SK-MEL-5 (cell line): Measurements from ENCODE around the gene PAFAH1B2. TPM values are rescaled to one million over a fixed set of nuclear protein-coding genes. Genes with fewer than 3 reads are reported as not detected.
"Not testable (repeated sequence)": the region's sequence is repeated elsewhere in the genome, so short reads cannot be mapped to it uniquely, and the experiment has no call there.

ENCODE experiments used
- DNase-seq: peaks from one replicate; pipeline ENCODE4 v3.0.0-alpha.2; 2016; ENCODE audit warnings: low read depth, low spot score
- in situ Hi-C: cut with HindIII; loops from 2 replicates; pipeline ENCODE4 v1.10.0; 2016; ENCODE audit warnings: low sequenced_read_pairs, high pct_unique_total_duplicates, low pct_unique_long_range_greater_than_20kb
- total RNA-seq: library from RNA; depleted of rRNA; stranded (reverse); fragments of >200 nt; shearing (Covaris generic); gene quantifications from 2 replicates; pipeline ENCODE4 v1.2.3, GENCODE V29; 2014

Gene PAFAH1B2
- total RNA-seq, 1 experiment from 2014 or later = 108 TPM

DNA sequence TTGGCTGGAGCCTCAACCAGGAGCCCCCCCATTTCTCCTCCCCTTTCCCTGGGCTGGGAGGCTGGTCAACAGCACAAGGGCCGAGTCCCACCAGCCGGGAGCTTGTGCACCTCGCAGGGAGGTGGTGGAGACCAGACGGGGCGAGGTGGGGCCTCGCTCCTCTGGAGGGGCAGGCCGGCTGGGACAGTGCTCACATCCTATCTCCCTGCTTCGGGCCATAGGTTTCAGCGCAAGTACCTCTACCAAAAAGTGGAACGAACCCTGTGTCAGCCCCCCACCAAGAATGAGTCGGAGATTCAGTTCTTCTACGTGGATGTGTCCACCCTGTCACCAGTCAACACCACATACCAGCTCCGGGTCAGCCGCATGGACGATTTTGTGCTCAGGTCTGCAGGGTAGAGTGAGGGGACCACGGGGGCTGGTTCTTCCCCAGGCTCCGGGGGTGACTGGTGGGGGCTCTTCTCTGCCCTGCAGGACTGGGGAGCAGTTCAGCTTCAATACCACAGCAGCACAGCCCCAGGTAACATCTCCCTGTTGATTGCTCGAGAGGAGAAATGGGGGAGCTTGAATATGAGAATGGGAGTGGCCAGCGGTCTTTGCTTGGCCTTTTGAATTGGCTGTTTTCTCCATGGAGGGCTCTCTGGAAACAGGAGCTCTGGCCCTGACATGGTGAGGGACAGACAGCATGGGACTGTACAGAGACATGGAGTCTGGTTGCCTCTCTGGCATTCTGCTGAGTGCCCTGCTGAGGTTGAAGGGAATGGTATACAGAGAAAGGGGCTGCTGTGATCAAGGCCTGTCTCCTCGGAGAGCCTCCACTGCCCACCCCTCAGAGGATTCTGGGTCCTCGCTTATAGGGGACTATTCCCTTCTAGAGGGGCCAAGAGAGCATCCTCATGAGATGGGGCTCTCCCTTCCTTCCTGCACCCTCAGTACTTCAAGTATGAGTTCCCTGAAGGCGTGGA is 37.8 kb downstream of the PAFAH1B2 start:
- no peak for DNase-seq

DNA sequence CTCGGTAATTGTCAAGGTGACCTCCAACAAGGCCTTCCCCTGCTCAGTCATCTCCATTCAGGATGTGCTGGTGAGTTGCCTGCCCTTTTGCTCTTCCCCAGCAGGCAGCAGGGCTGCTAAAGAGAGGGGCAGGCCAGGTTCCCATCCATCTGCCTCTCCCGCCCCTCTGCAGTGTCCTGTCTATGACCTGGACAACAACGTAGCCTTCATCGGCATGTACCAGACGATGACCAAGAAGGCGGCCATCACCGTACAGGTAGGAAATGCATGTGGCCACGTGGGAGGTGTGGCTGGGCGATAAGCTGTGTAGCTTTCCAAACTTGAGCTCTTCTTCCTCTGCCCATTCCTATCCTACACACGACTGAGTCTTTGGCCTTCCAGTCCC is 38.5 kb downstream of the PAFAH1B2 start:
- no peak for DNase-seq

More for the DNA sequence above, 37.8 kb downstream of the PAFAH1B2 start:
- in situ Hi-C loops = no loop called here

DNA sequence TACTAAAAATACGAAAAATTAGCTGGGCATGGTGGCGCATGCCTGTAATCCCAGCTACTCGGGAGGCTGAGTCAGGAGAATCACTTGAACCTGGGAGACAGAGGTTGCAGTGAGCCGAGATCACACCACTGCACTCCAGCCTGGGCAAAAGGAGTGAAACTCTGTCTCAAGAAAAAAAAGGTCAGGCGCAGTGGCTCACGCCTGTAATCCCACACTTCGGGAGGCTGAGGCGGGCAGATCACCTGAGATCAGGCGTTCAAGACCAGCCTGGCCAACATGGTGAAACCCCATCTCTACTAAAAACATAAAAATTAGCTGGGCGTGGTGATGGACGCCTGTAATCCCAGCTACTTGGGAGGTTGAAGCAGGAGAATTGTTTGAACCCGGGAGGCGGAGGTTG is 39.1 kb downstream of the PAFAH1B2 start:
- DNase-seq, in situ Hi-C loops: not testable (repeated sequence)

More for the DNA sequence above, 38.5 kb downstream of the PAFAH1B2 start:
- in situ Hi-C loops = no loop called here

- no peak for DNase-seq
- in situ Hi-C loops = no loop called here
Observed at GRCh38 chr11:117183724-117184349, 39.8 kb downstream of the PAFAH1B2 start.

- no peak for DNase-seq
- in situ Hi-C loops = no loop called here
Observed at GRCh38 chr11:117185736-117186430, 41.8 kb downstream of the PAFAH1B2 start.

DNA sequence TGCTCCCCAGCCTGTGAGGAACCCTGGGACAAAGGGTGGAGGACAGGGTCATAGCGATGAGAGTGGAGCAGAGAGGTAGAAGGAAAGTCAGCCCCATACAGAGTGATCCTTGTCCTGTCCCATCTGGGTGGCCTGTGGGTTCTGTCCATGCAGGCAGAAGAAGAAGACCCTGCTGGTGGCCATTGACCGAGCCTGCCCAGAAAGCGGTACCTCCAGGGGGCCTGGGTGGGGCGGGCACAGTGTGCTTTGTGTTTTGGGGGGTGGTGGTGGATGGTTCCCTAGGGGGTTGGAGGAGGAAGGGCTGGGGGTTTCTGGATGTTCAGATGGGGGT is 42.3 kb downstream of the PAFAH1B2 start:
- DNase-seq = no peak
- in situ Hi-C loops = no loop called here

DNA sequence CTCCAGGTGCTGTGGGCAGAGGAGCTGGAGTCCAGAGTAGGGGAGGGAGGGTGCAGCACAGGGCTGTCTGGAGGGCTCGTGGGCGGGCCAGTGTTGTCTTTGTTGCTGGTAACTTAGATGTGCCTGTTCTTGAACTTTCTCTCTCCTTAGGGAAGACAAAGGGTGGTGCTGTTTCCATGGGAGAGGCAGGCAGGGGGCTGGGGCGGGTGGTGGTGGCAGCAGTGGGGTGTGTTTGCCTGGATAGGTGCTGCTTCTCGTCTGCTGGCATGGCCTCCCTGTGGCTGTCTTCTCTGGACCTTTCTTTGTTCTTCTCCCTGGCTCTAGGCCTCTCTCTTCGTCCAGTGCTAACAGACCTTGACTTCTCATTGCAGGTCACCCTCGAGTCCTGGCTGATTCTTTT is 42.9 kb downstream of the PAFAH1B2 start:
- DNase-seq = no peak
- in situ Hi-C loops = no loop called here

DNA sequence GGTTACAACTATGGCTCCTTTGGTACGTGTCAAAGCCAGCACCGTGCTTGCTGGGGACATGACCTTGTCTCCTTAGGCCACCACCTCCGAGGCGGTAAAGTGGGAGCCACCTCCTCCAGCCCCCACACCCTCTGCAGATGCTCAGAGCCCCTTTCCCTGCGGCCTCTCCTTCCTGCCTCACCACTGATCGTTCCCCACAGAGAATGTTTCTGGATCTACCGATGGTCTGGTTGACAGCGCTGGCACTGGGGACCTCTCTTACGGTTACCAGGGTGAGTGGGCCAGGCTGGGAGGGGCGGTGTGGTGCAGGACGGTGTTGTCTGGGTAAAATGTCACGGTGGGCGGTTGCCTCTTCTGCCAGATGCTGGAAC is 43.3 kb downstream of the PAFAH1B2 start:
- in situ Hi-C loops = no loop called here
- DNase-seq = no peak

DNA sequence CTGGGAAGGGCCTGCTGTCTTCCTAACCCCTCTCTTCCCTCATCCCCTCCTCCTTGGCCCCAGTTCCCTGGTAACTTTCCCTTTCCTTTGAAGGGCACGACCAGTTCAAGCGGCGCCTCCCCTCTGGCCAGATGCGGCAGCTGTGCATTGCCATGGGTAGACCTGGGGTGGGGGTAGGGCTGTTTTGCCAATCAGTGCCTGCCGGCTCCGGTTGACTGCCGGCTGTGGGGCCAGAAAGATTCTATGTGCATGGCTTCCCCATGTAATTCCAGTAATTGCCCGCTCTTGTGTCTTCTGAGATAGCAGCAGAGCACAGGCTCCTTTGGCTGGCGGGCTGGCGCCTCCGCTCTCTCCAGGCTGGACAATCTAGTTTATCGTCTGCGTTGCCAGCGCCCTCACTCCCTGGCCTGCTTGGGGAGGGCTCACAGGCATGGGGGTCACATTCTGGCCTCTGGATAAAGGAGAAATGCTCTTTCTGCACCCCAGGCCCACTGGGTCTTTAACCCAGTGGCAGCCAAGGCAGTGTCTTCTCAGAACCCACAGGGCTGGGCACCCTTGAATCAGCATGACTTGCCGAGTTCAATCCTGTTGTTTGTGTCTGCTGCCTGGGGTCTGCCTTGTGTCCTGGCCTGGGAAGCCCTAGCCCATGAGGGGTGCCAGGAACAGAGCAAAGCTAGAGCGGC is 43.9 kb downstream of the PAFAH1B2 start:
- DNase-seq = no peak
- in situ Hi-C loops = no loop called here

DNA sequence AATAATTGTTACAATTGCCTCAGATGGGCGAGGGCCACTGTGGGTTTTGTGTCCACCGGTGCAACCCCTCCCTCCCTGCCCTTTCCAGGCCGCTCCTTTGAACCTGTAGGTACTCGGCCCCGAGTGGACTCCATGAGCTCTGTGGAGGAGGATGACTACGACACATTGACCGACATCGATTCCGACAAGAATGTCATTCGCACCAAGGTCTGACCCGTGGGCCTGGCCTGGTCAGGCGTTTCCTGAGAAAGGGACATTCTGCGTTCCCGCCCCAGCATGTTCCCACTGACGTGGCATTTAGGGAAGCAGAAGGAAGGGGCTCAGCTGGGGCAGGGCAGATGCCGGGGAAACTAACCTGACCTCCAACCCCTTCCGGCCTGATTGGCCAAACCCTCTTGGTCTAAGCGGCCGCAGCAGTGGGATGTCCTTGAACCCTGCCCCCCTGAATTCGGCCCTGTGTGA is 44.6 kb downstream of the PAFAH1B2 start:
- DNase-seq = no peak
- in situ Hi-C loops = no loop called here

GRCh38 chr11:117189191-117189940 is 45.3 kb downstream of the PAFAH1B2 start:
- in situ Hi-C loops = no loop called here
- DNase-seq = no peak

DNA sequence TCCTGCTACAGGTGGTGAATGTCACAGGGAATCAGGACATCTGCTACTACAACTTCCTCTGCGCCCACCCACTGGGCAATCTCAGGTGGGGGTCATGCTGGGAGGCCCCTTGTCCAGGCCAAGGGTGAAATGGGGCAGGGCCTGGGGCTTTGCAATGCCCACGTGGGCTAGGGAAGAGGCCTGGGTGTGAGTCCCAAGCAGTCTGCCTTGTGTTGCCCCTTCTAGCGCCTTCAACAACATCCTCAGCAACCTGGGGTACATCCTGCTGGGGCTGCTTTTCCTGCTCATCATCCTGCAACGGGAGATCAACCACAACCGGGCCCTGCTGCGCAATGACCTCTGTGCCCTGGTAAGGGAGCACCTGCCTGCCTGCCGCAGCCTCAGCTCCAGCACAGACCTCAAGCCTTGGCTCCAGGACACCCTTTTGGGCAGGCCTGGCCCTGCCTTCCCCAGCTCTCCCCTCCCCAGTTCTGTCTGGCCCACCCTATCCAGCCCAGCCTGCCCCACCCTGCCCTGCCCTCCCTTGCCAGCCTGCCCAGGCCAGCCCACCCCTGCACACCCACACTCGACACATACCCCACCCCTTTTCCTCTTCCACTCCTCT is 46.0 kb downstream of the PAFAH1B2 start:
- in situ Hi-C loops = no loop called here
- DNase-seq = no peak

DNA sequence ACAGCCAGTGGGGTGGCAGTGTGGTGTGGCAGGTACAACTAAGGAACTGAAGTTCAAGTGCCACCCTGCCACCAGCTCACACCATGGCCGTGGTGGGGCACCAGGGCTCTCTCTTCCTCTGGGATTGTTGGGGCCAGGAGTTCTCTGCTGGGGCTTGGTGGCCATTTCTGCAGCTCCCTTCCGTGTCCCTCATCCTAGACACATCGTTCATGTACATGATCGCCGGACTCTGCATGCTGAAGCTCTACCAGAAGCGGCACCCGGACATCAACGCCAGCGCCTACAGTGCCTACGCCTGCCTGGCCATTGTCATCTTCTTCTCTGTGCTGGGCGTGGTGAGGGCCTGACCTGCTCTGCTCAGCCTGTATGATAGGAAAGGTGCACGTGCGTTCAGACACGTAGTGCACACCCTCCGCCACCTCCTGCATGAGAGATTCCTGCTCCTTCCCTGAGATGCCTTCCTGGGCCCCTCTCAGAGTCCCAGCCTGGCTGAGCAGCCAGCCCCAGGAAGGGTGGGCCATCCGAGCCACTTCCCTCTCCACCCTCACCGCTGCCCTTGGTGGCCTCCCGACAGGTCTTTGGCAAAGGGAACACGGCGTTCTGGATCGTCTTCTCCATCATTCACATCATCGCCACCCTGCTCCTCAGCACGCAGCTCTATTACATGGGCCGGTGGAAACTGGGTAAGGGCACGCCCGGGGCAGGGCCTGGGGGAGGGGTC is 47.8 kb downstream of the PAFAH1B2 start:
- in situ Hi-C loops = no loop called here
- DNase-seq = no peak

DNA sequence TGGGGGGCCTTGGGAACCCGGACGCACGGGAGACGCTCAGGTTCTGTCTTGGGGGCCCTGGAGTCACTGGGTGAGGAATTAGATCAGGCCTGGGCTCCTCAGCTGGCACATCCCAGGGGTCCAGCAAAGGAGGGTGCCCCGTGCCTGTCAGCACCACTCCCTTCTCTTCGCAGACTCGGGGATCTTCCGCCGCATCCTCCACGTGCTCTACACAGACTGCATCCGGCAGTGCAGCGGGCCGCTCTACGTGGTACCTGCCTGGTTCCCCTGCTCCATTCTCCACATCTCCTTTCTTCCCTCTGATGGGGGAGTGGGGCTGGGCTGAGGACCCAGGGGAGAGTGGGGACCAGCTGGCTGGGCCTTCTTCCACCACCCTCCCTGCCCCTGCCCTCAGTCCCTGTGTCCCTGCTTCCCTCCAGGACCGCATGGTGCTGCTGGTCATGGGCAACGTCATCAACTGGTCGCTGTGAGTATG is 48.4 kb downstream of the PAFAH1B2 start:
- in situ Hi-C loops = no loop called here
- no peak for DNase-seq

DNA sequence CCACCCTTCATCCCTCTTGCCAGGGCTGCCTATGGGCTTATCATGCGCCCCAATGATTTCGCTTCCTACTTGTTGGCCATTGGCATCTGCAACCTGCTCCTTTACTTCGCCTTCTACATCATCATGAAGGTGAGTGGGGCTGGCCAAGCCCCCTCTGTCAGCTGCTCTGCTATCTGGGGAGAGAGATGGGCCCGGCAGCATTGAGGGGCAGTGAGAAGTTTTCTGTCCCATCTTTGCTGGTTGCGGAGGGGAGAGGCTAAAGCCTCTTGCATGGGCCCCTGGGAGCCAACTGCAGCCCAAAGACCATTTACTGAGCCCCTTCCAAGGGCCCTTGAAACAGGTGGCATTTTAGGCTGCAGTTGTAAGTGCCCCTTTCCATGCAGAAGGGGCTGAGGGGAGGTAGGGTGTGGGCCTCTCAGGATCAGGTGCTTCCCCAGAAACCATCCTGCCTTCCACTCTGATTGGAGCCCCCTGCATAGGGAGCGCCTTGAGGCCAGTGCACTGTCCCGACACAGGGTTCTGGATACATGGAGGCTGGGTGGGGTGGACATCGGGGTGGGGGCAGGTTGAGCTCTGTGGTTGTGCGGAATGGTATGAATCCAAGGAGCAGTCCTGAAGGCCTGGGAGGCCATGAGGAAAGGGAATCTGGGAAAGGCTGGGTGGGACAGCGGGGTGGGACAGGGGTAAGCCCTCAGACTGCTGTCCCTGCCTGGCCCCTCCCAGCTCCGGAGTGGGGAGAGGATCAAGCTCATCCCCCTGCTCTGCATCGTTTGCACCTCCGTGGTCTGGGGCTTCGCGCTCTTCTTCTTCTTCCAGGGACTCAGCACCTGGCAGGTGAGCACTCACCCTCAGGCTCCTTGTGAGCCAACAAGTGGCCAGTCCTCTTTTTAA is 49.3 kb downstream of the PAFAH1B2 start:
- in situ Hi-C loops = no loop called here
- no peak for DNase-seq
